ENCODE measurements around the gene LHX4.

LHX4 gene

DNA sequence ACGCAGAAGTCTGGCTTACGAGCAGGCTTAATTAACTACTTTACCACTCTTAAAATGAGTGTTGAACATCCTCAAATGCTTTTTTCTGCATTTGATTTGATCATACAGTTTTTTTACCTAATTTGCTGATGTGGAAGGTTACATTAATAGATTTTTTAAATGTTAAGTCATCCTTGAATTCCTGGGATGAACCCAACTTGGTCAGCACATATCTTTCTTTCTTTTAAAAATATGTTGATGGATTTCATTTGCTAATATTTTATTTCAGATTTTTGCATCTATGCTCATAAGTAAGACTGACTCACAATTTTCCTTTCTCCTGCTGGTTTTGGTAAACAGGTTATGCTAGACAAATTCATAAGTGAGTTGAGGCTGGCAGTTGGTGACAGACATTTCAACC lies 82.9 kb downstream of the LHX4 start:
- no peak for DNase-seq

GRCh38 chr1:180327089-180327488 lies 97.0 kb downstream of the LHX4 start:
- no peak for DNase-seq
